ENCODE measurements around the gene CLEC4E.

DNA sequence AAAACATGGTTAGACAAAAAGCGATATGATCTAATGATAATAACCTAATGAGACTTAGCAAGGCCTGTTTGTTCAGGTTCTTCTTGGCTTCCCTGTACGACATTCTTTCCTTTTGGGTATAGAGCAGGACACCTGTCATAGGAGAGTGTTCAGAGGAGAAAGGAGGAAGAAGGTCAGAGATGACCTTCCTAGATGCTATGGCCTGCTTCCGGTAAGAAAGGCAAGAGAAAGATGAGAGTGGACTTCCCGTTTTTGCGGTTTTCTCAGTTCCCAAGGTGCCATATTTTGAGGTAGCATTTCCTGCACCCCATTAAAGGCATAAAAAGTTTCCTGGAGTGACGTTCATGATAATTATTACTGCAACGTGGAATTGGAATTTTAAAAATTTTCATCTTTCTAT is 8.7 kb downstream of the CLEC4E start:
- TF ChIP-seq, protein P1, sequence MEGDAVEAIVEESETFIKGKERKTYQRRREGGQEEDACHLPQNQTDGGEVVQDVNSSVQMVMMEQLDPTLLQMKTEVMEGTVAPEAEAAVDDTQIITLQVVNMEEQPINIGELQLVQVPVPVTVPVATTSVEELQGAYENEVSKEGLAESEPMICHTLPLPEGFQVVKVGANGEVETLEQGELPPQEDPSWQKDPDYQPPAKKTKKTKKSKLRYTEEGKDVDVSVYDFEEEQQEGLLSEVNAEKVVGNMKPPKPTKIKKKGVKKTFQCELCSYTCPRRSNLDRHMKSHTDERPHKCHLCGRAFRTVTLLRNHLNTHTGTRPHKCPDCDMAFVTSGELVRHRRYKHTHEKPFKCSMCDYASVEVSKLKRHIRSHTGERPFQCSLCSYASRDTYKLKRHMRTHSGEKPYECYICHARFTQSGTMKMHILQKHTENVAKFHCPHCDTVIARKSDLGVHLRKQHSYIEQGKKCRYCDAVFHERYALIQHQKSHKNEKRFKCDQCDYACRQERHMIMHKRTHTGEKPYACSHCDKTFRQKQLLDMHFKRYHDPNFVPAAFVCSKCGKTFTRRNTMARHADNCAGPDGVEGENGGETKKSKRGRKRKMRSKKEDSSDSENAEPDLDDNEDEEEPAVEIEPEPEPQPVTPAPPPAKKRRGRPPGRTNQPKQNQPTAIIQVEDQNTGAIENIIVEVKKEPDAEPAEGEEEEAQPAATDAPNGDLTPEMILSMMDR (optimal IDR thresholded peaks at IDR 0.05 in 1 of 3, IDR thresholded peaks at IDR 0.05 in 1 of 3, conservative IDR thresholded peaks at IDR 0.05 in 1 of 3; ENCODE audit: extremely low read depth in 1 of 3, insufficient read depth in 2 of 3, low read length in 3 of 3) = no peak
- no peak for TF ChIP-seq EZH2 (IDR thresholded peaks at IDR 0.05; ENCODE audit: low read length)

All from keratinocyte (primary cell).